NCI-H748 treated with DMSO at 0.1 percent for 48 hours (cell line): ENCODE measurements around the gene KLRC1.
"Not testable (repeated sequence)": the region's sequence is repeated elsewhere in the genome, so short reads cannot be mapped to it uniquely, and the experiment has no call there.

Source experiments
- DNase-seq: peaks from one replicate; lab custom pipeline; 2025; lab: John Stamatoyannopoulos, UW

The KLRC1 gene

DNA sequence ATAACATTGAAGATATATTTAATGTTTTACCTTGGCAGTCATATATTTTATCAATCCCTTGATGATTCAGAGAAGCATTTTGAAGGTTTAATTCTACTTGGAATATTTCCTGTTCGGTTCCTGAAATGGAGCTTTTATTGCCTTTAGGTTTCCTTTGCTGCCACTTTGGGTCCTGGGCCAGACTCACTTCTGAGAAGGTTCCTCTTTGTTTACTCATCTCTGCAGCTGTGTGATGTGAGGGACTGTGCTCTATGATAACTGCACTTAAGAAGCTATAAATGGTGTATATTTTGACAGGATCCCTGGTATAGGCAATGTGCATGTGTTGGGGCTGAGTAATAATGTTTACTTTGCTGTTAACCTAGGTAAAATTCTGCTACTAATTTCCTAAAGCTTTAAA lies 32.8 kb downstream of the KLRC1 start, which contains the start of gene KLRC3:
Gene KLRC3 (minus strand): TSS at position 262 of the 400 bp plus-strand sequence. CDS start 45 bp downstream, at position 217.
- not testable (repeated sequence) for DNase-seq

GRCh38 chr12:10409392-10409791 lies 43.8 kb downstream of the KLRC1 start, which contains the start of gene KLRC4:
TSS of gene KLRC4 (minus strand) at chr12:10409757. CDS start at chr12:10409575, 182 bp downstream.
- DNase-seq = no peak

- no peak for DNase-seq
These were observed 44.3 kb downstream of the KLRC1 start for GRCh38 chr12:10408842-10409241.

DNA sequence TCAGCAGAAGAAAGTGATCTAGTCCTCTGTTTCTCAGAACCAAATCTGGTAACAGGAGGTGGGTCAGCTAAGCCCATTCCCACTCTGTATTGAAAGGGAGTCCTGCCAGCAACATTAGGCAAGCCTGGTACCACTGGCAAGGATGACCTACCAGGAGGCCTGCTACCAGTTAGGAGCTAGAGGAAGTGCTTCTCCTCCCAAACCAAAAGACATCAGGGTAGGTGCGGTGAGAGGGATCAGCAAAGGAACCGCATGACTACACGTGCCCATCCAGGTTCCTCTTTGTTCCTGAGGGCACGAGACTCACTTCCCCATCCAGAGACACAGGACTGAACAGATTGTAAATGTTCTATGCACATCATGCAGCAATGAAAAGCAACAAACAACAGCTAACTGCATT lies 46.5 kb downstream of the KLRC1 start:
- DNase-seq = no peak

- no peak for DNase-seq
These were observed 47.9 kb downstream of the KLRC1 start for GRCh38 chr12:10405294-10405693.

- no peak for DNase-seq
These were observed 48.4 kb downstream of the KLRC1 start for GRCh38 chr12:10404798-10405197.

DNA sequence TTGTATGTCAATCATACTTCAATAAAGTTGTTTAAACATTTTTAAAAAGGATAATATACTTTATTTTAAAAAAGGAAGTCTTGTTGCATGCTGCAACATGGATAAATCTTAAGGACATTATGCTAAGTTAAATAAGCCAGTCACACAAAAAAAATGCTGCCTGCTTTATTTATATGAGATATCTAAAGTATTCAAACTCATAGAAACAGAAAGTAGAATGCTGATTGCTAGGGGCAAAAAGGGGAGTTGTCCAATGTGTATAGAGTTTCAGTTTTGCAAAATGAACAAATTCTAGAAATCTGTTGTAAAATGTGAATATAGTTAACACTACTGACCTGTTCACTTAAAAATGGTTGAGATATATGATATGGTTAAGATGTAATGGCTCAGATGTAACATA lies 52.3 kb downstream of the KLRC1 start:
- DNase-seq = no peak

GRCh38 chr12:10398168-10398567 lies 55.0 kb downstream of the KLRC1 start:
- no peak for DNase-seq

GRCh38 chr12:10397296-10397695 lies 55.9 kb downstream of the KLRC1 start:
- DNase-seq = no peak

DNA sequence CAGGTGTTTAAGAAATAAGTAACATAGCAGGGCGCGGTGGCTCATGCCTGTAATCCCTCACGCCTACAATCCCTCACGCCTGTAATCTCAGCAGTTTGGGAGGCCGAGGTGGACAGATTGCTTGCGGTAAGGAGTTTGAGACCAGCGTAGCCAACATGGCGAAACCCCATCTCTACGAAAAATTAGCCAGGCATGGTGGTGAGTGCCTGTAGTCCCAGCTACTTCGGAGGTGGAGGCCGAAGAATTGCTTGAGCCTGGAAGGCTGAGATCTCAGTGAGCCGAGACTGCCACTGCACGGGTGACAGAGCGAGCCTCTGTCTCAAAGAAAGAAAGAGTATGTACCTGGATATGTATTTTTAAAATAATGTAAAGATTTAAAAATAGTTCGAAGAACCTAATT lies 57.0 kb downstream of the KLRC1 start:
- not testable (repeated sequence) for DNase-seq
